Neural progenitor cell (in vitro differentiated cells): ENCODE data around the gene CNTN1.

Source experiments
- EZH2 ChIP-seq: fragments of 200-600 bp; sonication (generic); IDR thresholded peaks from 2 replicates; pipeline ENCODE4 v1.6.1; 2017; ENCODE audit warnings: antibody characterized with exemption, mild to moderate bottlenecking, moderate library complexity
- TF ChIP-seq, protein P1 (sequence below): fragments of 200-600 bp; sonication (generic); IDR thresholded peaks from 2 replicates; pipeline ENCODE4 v1.5.1; 2017; ENCODE audit warnings: antibody characterized with exemption, mild to moderate bottlenecking

DNA sequence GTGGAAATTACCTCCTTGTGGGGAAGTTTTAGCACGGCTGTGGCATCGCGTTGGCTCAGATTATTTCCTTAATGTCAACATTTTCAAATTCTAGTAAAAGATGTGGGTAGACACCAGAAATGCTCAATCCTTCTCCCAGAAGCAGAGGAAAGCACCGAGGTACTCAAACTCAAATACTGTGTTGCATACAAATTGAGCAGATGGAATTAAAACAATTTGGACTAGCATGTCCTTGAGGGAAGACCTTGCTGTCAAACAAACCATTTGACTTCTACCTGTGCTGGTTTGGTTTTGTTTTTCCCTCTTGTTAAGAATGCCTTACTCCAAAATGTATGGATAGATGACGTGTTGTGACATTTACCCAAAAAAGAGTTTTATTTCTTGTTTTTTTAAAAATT lies 136.4 kb downstream of the CNTN1 start:
- TF ChIP-seq, protein P1, sequence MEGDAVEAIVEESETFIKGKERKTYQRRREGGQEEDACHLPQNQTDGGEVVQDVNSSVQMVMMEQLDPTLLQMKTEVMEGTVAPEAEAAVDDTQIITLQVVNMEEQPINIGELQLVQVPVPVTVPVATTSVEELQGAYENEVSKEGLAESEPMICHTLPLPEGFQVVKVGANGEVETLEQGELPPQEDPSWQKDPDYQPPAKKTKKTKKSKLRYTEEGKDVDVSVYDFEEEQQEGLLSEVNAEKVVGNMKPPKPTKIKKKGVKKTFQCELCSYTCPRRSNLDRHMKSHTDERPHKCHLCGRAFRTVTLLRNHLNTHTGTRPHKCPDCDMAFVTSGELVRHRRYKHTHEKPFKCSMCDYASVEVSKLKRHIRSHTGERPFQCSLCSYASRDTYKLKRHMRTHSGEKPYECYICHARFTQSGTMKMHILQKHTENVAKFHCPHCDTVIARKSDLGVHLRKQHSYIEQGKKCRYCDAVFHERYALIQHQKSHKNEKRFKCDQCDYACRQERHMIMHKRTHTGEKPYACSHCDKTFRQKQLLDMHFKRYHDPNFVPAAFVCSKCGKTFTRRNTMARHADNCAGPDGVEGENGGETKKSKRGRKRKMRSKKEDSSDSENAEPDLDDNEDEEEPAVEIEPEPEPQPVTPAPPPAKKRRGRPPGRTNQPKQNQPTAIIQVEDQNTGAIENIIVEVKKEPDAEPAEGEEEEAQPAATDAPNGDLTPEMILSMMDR = no peak
- no peak for TF ChIP-seq EZH2
